ENCODE measurements around the gene AP5S1. TPM values are rescaled to one million over a fixed set of nuclear protein-coding genes. Genes with fewer than 3 reads are reported as not detected.

The AP5S1 gene
- 11.6 and 24.6 TPM in 2 replicates for total RNA-seq (2014; rRNA removed; shearing (Covaris generic); ENCODE audit: low replicate concordance)

- DNase-seq, result peak; percentile 94
- H3K9me3 ChIP-seq, result no peaks in the 10 kb centered on the region
- peaks cover 10% of the 10 kb centered on the region; the same call in 1 of the 2 replicates for H3K36me3 ChIP-seq
- H3K27me3 ChIP-seq, result no peaks in the 10 kb centered on the region
- H3K4me3 ChIP-seq, result peak within 1 kb of the TSS; percentile 80
Measured at GRCh38 chr20:3820048-3820900, at the start of gene AP5S1. TSS of gene AP5S1 (plus strand) at chr20:3820547. CDS start at chr20:3822118, 1,571 bp downstream.

DNA sequence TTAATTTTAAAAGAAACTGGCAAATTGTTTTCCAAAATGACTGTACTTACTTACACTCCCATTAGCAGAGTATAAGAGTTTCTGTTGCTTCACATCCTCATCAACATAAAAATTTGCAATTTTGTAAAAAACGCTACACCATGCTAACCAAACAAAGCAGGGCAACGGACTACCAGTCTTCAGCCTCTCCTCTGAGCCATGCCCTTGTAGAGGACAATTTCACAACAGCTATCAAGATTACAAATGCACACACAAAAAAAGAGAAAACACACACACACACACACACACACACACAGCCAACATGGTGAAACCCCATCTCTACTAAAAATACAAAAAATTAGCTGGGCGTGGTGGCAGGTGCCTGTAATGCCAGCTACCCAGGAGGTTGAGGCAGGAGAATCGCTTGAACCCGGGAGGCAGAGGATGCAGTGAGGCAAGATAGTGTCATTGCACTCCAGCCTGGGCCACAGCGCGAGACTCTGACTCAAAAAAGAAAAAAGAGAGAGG, 48.7 kb upstream of the AP5S1 start:
- Histone ChIP-seq H3K4me3 (no peak overlapping the region), H3K27me3 (no peaks in the 10 kb centered on the region), H3K9me3 (no peaks in the 10 kb centered on the region), H3K36me3 (no peaks in the 10 kb centered on the region)
- DNase-seq, result no peak

DNA sequence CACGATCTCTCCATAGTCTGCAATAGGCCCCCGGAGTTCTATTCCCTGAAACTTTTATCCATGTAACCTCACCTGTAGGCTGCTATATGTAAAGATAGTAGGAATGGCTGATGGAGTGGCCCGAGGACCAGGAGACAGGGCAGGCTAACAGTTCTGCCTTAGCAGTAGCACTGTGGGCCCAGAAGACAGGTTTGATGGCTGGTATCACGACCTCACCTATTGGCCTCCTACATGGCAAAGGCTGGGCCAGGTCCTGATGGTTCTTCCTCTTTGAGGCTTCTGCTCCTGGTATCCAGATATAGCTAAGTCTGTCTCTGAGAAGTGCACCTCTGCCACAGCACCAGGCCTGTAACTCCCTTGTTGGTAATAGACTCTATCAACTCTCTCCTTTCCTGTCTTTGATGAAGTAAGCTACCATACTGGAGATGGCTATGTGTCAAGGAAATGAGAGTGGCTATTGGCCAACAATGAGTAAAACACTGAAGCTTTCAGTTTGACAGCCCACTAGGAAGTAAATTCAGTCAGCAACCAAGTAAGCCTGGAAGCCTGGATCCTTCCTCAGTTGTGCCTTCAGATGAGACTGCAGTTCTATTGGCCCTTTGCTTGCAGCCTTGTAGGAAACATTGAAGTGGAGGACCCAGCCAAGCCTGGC, 44.8 kb upstream of the AP5S1 start:
- Histone ChIP-seq H3K4me3 (no peak overlapping the region), H3K9me3 (no peaks in the 10 kb centered on the region)
- no peak for DNase-seq

DNA sequence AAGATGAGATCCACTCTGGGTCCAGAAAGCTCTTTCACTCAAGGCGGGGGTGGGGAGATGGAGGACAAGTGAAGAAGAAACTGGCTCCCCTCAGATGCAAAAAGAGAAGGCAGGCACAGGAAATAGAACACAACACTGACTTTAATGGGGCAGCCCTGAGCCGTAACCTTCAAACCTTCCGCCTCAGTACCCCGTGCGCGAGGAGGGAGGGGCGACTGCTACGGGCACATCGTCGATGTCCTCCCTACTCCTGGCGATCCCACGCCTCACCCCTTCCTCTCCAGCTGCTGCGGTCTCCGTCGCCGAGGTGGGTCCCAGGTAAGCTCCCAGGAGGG, 43.0 kb upstream of the AP5S1 start:
- H3K27me3 ChIP-seq, result no peaks in the 10 kb centered on the region
- peaks cover 5% of the 10 kb centered on the region; the same call in 1 of the 2 replicates for H3K36me3 ChIP-seq

More for the DNA sequence above, 44.8 kb upstream of the AP5S1 start:
- Histone ChIP-seq H3K27me3 (no peaks in the 10 kb centered on the region), H3K36me3 (no peaks in the 10 kb centered on the region)

GRCh38 chr20:3777716-3778629, 42.4 kb upstream of the AP5S1 start:
- Histone ChIP-seq H3K36me3 (peaks cover 5% of the 10 kb centered on the region; the same call in 1 of the 2 replicates), H3K9me3 (no peaks in the 10 kb centered on the region), H3K4me3 (no peak overlapping the region), H3K27me3 (no peaks in the 10 kb centered on the region)
- DNase-seq, result no peak

More for the DNA sequence above, 43.0 kb upstream of the AP5S1 start:
- no peak for DNase-seq
- Histone ChIP-seq H3K4me3 (no peak overlapping the region), H3K9me3 (no peaks in the 10 kb centered on the region)

DNA sequence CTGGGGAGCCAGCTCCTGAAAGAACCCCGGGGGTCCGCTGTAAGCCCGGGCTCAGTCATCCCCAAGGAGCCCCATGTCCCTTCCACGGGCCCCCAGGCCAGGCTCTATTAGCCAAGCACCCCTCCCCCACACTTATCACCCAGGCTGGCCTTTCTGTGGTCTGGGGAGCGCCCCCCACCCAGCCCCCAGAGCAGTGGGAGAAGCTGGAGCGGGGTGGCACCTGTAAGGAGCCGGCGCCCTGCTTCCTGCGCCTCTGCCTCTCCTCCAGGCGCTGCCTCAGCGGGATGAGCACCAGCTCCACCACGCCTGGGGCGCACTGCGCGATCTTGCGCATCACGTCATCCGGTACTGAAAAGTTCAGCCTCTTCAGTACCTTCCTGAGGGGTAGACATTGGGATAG, 41.4 kb upstream of the AP5S1 start:
- no peak for DNase-seq
- H3K9me3 ChIP-seq, result no peaks in the 10 kb centered on the region
- H3K4me3 ChIP-seq, result no peak overlapping the region
- H3K27me3 ChIP-seq, result no peaks in the 10 kb centered on the region
- peaks cover 5% of the 10 kb centered on the region; the same call in 1 of the 2 replicates for H3K36me3 ChIP-seq

GRCh38 chr20:3781153-3781910, 39.0 kb upstream of the AP5S1 start, which contains the start of gene SPEF1:
TSS of gene SPEF1 (minus strand) at chr20:3781448. CDS start at chr20:3781287, 161 bp downstream.
- Histone ChIP-seq H3K27me3 (no peaks in the 10 kb centered on the region), H3K36me3 (peaks cover 14% of the 10 kb centered on the region), H3K4me3 (peak within 1 kb of the TSS; percentile 46), H3K9me3 (no peaks in the 10 kb centered on the region)
- DNase-seq, result peak; percentile 80

DNA sequence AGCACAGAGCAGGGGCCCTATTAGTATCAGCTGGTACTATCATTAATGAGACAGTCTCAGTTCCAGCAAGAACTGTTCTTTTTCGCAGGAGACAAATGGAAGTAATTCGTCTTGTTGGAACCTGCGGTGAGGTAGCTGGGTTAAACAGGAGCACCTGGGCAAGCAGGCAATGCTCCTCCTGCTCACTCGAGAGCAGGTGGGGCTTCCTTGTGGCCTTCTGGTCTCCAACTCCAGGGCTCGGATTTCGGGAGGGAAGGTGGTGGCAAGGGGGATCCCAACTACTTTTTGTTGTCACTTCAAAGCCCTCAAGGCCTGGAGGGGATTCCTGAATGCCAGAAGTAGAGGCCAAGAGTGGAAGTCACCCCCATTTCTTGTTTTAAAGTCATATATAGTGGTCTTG, 37.8 kb upstream of the AP5S1 start:
- DNase-seq, result no peak
- Histone ChIP-seq H3K9me3 (no peaks in the 10 kb centered on the region), H3K4me3 (no peak overlapping the region), H3K36me3 (peaks cover 14% of the 10 kb centered on the region), H3K27me3 (no peaks in the 10 kb centered on the region)

GRCh38 chr20:3783068-3783489, 37.3 kb upstream of the AP5S1 start:
- DNase-seq, result no peak
- H3K27me3 ChIP-seq, result no peaks in the 10 kb centered on the region
- H3K4me3 ChIP-seq, result no peak overlapping the region
- H3K36me3 ChIP-seq, result peaks cover 14% of the 10 kb centered on the region
- H3K9me3 ChIP-seq, result no peaks in the 10 kb centered on the region

GRCh38 chr20:3783511-3784195, 36.7 kb upstream of the AP5S1 start:
- no peaks in the 10 kb centered on the region for H3K9me3 ChIP-seq
- peaks cover 14% of the 10 kb centered on the region for H3K36me3 ChIP-seq
- no peaks in the 10 kb centered on the region for H3K27me3 ChIP-seq
- H3K4me3 ChIP-seq, result no peak overlapping the region
- DNase-seq, result no peak

DNA sequence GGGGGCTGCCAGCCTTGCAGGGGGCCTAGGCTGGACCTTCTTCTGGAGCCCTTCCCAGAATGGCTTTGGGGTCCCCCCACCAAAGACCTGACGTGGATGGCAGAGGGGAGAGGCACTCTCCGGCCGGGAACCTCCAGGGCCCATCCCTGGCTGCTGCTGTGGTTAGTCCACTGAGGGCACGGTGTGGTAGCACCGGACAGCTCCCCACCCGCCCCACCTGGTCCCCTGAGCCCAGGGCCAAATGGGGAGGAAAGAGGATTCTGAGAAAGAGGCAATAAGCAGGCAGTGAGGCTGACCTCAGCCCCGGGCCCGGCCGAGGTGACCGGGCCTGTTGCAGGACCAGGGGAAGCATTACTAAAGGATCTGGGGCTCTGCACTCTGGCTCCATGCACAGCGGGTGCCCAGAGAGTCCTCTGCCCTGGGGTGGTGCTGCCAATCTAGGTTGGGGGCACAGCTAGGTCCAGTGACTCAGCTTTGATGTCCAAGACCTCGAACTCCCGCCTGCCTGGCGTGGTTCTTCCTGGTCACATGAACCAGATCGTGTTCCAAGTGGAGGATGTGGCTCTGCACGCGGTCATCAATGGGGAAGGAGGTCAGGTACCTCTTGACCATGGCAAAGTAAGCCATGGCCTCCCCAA, 36.0 kb upstream of the AP5S1 start:
- peaks cover 14% of the 10 kb centered on the region for H3K36me3 ChIP-seq
- peak; percentile 34 for DNase-seq
- no peaks in the 10 kb centered on the region for H3K9me3 ChIP-seq
- H3K27me3 ChIP-seq, result no peaks in the 10 kb centered on the region
- H3K4me3 ChIP-seq, result peak overlapping the region; percentile 60

GRCh38 chr20:3784863-3785239, 35.5 kb upstream of the AP5S1 start:
- no peaks in the 10 kb centered on the region for H3K27me3 ChIP-seq
- H3K4me3 ChIP-seq, result peak overlapping the region; percentile 60
- H3K9me3 ChIP-seq, result no peaks in the 10 kb centered on the region
- H3K36me3 ChIP-seq, result peaks cover 14% of the 10 kb centered on the region
- DNase-seq, result no peak

DNA sequence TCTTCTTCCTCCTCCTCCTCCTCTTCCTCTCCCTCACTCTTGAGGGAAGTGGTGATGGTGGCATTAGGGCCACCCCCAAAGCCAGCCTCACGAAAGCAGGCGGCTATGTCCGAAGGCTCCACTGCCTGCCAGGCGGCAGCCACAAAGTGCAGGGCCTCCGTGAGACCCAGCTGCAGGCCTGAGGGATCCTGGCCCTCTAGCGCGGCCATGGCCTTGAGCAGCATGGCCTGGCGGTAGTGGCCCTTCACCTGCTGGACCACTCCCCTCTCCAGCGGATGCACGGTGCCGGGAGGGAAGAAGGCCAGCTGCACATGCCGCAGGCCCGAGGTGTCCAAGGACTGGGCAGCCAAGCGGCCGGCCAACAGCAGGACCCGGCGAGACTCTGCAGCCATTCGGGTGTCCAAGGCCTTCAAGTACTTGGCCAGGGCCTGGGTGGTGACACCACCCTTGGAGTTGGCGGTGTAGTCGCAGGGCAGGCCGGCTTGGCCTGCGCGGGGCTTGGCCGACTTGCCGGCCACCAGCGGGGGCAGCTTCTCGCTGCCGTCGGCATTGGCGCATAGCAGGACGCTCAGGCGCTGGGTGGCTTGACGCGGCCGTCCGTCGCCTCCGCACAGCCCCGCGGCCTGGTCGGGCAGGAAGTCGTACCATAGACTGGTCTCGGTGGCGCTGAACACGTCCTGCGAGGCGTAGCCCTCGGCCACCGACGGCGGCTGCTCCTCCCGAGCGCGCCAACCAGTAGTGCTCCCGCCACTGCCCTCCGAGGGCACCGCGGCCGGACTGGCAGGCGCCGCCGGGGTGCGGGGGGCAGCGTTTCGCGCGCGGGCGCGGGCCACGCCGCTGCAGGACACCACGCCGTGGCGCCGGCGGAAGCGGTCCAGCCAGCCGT, 34.9 kb upstream of the AP5S1 start:
- Histone ChIP-seq H3K27me3 (no peaks in the 10 kb centered on the region), H3K36me3 (peaks cover 14% of the 10 kb centered on the region), H3K9me3 (no peaks in the 10 kb centered on the region), H3K4me3 (peak overlapping the region; percentile 60)
- DNase-seq, result peak; percentile 26

- Histone ChIP-seq H3K36me3 (peaks cover 14% of the 10 kb centered on the region), H3K9me3 (no peaks in the 10 kb centered on the region), H3K27me3 (no peaks in the 10 kb centered on the region), H3K4me3 (peak overlapping the region; percentile 60)
- DNase-seq, result peak; percentile 41
Measured at GRCh38 chr20:3786126-3786484, 34.2 kb upstream of the AP5S1 start.
